Panc1 (cell line): Measurements from ENCODE around the gene RPP14.

ENCODE experiments used
- CTCF ChIP-seq: fragments of 450-650 bp; IDR thresholded peaks from 2 replicates; pipeline ENCODE4 v1.5.1; 2017; ENCODE audit warnings: mild to moderate bottlenecking
- POLR2AphosphoS5 ChIP-seq: IDR thresholded peaks from 2 replicates; pipeline ENCODE4 v1.6.1; 2012; ENCODE audit warnings: mild to moderate bottlenecking, low read depth, low read length, moderate library complexity
- SIN3A ChIP-seq: IDR thresholded peaks from 2 replicates; pipeline ENCODE4 v1.6.1; 2012; ENCODE audit warnings: low read depth, mild to moderate bottlenecking, low read length, moderate library complexity, borderline replicate concordance; ENCODE audit not compliant: insufficient read depth
- TCF7L2 ChIP-seq: IDR thresholded peaks from 2 replicates; pipeline ENCODE4 v1.6.1; 2011; ENCODE audit warnings: mild to moderate bottlenecking, low read depth, low read length, inconsistent platforms

- TF ChIP-seq CTCF = no peak
- no peak for TF ChIP-seq POLR2AphosphoS5
- TF ChIP-seq TCF7L2 = no peak
- no peak for TF ChIP-seq SIN3A
Observed at GRCh38 chr3:58270485-58270884, 35.6 kb upstream of the RPP14 start.
